ENCODE measurements around the gene CEBPA.
A peak's percentile ranks its signal among the peaks of the same experiment; 100 is the strongest.

GRCh38 chr19:33302175-33302973 is at the start of gene CEBPA:
- TF ChIP-seq YY1 (IDR thresholded peaks at IDR 0.05) (no peak), SP1 (IDR thresholded peaks at IDR 0.05) (no peak), CTCF (IDR thresholded peaks at IDR 0.05; ENCODE audit: low read depth, low read length, missing input control) (peak; percentile 66), MAX (IDR thresholded peaks at IDR 0.05) (no peak), REST (IDR thresholded peaks at IDR 0.05) (peak; percentile 70), FOXA1 (IDR thresholded peaks at IDR 0.05) (no peak), TAF1 (conservative IDR thresholded peaks at IDR 0.05) (peak; percentile 62), ATF3 (IDR thresholded peaks at IDR 0.05) (no peak), RXRA (IDR thresholded peaks at IDR 0.05) (no peak)

Data from liver (tissue), 3 donors.